SW 1271 (cell line): ENCODE measurements around the gene HS3ST4.
"Not testable (repeated sequence)": the region's sequence is repeated elsewhere in the genome, so short reads cannot be mapped to it uniquely, and the experiment has no call there.

Experiments
- DNase-seq, 2 experiments: peaks; one replicate each; lab custom pipeline; 2025; lab: John Stamatoyannopoulos, UW

HS3ST4 gene

DNA sequence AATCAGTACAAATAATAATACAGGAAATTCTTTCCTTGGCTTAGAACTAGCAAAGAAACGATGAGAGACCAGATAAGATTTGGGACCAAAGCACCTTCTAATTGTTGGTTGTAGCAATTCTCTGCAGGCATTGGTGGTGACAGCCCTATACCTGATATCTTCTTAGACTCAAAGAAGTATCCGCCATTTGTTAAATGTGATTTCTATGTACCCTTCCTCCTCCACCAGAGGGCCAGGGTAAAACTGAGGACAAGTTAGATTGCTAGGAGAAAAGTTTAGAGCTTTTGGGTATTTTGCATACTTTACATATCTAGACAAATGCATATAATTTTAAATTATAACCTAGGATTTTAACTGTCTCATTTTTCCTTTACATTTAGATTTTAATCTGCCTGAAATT lies 304.3 kb downstream of the HS3ST4 start:
- no peak for DNase-seq

DNA sequence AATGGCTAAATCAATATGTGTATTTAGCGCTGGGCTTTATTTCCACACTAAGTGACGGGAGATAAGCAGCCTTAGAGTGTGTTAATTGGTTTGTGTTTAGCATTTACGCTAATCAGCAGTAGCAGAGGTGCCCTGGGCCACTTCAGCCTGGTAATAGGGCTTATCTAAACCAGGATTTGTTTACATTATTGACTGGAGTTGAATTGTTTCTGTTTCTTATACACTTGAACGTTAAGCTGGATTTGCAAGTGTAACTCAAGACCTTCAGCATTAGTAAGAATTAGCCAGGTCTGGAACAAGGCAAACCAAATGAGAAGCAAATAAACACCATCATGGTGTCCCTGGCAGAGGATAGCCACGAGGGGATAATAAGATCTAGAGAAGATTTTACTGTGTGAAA lies 313.6 kb downstream of the HS3ST4 start:
- DNase-seq, result no peak

DNA sequence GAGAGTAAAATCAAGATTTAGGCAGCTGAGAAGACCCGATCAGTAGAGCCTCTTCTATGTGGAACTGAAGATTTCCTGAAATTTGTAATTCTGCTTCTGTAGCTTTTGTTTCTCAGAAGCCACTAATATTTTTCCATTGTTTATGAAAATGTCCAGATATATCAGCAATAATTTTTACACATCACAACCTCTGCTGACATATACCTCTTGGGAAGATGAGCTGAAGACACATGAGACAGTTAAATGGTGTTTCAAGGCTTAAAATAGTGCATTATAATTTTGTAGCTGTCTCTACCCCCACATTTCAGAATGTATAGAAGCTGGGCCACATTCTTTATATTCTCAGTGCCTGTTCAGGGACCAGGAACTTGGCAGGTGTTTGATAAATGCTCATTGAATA lies 320.6 kb downstream of the HS3ST4 start:
- DNase-seq, result no peak

DNA sequence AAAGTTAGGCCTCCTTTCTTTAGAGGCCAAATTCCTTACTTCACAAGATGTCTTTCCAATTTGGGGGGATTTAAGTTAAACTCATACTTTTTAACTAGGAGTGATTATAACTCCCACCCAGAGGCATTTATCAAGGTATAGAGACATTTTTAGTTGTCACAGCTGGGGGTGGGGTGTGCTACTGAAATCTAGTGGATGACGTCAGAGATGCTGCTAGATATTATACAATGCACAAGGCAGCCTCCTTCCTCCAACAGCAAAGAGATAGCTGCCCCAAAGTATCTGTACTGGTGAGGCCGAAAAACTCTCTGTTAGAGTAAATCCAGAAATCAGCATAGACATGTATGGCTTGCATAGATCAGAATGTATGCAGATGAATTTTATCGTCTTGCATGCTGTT lies 324.0 kb downstream of the HS3ST4 start:
- DNase-seq, result no peak

- no peak for DNase-seq
Measured at GRCh38 chr16:26016989-26017388, 325.2 kb downstream of the HS3ST4 start.

DNA sequence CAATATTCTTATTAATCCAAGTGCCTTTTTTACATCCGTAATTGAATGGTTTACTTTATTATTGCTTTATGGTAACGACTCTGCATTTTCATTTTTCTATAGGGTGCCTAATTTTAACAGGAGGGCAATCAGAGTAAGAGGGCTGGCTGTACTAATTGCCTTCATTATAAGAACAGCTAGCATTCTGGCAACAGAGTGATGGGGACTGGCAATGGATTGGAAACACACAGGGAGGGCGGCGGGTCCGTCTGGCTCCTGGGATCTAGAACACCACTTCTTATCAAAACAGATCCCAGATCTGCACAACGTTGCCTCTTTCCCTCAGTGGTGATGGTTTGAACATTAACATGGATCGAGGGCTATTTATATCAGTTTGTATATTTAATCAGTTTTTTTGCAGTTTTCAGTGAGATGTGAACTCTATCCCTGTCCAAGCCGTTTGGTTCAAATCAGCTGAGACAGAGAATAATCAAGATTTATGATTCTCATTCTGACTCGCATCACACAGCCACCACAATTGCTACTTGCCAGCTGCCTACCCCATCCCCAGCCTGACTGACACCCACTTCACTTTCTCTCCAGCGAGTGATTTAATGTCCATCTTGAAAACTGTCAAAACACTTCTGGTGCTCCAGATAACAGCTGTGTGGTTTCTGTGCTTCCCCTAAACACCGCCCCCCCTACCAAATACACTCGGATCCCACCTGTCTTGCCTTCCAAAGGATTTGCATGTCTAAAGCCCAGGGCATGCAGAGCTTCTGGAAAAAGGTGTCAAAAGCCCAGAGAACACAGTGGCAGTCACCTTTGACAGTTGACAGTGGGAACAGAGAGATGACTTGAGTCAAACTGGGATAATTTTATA lies 327.9 kb downstream of the HS3ST4 start:
- no peak for DNase-seq

GRCh38 chr16:26026709-26027450 lies 335.1 kb downstream of the HS3ST4 start:
- DNase-seq, result no peak

DNA sequence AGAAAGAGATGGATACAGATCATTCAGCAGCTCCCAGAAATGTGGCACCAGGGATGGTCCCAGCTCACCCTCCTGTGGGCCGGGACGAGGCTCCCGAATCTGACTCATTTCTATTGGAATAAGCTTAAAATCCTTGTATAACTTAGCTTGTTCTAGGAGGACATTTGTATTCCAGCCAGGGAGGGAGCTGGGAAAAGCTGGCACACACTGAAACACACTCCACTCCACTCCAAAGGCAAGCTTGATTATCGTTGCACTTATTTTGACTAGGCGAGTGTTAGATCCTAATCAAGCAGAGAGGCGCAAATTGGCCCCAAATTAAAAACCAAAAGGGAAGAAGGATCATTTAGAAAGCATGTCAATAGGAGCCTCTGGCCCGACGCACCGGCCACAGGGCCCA lies 339.5 kb downstream of the HS3ST4 start:
- no peak for DNase-seq

DNA sequence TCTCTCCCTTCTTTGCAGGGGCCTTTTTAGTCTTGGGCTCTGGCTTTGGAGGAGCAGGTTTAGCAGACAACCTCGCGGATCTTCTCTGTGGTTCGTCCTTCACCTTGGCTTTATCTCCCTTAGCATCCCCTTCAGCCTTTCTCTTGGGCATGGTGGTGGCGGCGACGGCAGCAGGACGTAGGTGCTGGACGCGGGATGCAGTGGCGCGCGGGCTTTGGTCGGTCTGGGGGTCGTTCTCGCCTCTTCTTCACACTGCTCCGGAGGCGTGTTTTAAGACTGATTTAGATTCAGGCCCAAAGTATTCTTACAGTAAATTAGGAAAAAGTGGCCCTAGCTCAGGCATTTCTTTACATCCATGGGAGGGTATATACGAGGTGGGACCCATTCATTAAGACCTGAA lies 340.9 kb downstream of the HS3ST4 start:
- DNase-seq, result not testable (repeated sequence)

DNA sequence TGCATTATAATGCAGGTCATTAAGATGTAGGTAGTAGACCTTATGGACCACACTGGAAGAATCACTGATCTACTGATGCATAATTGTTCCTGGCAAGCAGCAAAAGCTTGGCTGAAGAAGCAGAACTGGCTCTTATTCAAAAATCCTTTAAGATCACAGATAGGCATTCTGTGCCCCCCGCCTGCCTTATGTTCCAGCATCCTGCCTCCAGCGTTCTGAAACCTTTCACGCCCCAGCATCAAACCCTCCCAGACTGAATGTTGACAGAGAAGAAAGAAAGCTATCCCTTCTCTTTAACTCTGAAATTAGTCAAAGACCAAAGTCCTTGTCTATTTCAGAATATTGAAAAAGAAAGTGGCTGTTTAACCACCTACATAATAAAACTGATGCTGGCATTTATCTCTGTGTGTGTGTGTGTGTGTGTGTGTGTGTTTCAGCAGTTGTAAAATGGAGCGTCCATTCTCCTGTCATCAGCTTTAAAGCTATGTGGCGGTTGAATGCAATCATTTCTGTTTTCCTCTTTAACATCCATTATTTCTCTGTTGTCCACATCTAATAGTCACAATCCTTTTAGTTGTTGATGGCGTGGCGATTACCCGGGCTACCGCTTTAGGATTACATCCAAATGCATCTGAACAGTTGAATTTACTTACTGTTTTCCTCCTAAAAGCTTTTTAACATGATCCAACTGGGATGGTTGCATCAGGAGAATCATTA lies 350.4 kb downstream of the HS3ST4 start:
- no peak for DNase-seq

- DNase-seq, result no peak
Measured at GRCh38 chr16:26050472-26050871, 358.7 kb downstream of the HS3ST4 start.

DNA sequence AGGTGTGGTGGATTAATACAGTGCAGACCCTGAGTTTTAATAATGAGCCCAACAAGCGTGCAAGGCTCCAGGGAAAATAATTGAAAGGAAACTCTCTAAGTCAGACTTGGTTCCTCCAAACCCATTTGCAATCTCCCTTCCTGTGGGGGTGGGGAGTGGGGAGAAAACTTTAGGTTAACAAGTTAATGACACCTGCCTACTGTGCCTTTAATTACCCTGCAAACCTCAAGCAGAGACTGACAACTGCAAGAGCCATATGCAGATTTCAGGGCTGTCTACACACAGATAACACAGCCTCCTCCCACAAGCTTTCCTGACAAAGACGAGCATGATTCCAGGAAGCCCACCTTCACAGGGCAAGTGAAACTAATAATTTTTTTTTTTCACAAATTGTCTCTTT lies 359.3 kb downstream of the HS3ST4 start:
- no peak for DNase-seq

GRCh38 chr16:26053889-26054288 lies 362.1 kb downstream of the HS3ST4 start:
- no peak for DNase-seq

DNA sequence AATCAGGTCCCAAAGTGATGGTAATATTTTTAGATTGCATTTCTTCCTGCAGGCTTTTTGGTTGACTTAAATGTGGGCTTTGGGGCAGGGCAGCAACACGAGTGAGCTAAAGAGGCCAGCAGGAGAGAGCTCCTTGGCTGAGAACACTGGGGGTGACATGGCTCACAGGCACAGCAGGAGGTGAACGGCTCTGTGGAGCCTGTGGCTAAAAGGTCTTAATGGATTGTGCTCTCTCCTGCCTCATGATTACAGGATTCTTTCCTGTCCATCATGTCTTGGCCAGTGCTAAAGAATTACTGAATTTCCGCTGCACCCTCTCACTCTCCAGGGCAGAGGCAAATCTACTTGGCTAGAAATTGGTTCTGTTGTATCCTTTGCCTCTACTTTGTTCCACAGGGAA lies 366.6 kb downstream of the HS3ST4 start:
- DNase-seq, result no peak

DNA sequence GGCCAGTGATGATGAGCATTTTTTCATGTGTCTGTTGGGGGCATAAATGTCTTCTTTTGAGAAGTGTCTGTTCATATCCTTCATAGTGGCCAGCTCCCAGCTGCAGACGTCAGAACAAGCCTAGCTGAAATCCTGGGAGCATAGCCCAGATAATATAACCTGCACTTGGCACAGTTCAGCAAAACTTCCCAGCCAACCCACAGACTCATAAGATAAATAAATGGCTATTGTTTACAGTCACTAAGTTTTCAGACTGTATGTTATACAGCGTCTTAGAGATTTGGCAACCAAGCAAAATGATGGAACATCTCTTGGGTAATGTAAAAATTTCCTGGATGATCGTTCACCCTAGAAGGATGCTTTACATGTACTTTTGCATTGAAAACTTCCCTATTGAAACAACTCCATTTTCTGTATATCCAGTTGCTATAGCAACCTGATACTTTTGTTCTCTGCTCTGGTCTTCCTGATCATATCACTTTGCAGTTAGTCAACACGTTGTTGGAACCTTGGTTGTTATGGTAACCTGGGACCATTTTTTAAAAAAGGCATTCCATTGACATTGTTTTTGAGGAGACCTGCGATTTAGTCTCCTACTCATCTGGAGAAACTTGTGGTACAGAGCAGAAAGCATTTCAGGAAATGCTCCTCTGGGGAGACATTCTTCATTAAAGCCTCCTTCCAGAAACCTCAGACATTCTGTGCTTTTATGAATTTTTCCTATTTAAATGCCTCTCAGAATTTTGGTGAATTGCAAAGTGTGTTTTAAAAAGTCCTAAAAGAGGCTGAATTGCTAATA lies 378.7 kb downstream of the HS3ST4 start:
- DNase-seq, result no peak

- DNase-seq, result no peak
Measured at GRCh38 chr16:26071101-26071866, 379.5 kb downstream of the HS3ST4 start.

- no peak for DNase-seq
Measured at GRCh38 chr16:26078716-26079355, 387.1 kb downstream of the HS3ST4 start.

- DNase-seq, result no peak
Measured at GRCh38 chr16:26087091-26087490, 395.3 kb downstream of the HS3ST4 start.

- no peak for DNase-seq
Measured at GRCh38 chr16:26091511-26091910, 399.8 kb downstream of the HS3ST4 start.

GRCh38 chr16:26098206-26098605 lies 406.4 kb downstream of the HS3ST4 start:
- not testable (repeated sequence) for DNase-seq

DNA sequence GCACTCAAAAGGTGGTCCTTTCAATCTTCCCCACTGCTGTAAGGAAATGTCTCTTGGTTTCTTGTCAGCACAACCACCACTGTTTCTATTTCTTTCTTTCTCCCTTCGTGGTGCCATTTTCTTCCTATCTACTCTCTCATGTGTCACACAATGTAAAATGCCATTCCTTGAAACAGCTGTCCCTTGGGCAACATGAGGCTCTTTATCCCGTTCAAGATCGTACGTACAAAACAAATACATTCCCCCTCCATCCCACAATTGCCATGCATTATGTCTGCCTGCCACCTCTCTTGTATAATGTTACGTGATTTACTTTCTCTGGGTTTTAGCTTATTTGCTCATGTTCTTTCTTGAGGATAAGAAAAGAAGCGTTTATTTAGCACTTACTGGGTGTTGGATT lies 410.6 kb downstream of the HS3ST4 start:
- DNase-seq, result no peak
